Endodermal cell (in vitro differentiated cells): ENCODE measurements around the gene COL4A1. TPM values are rescaled to one million over a fixed set of nuclear protein-coding genes. Genes with fewer than 3 reads are reported as not detected.
A peak's percentile ranks its signal among the peaks of the same experiment; 100 is the strongest.

Experiments
- DNase-seq: peaks from one replicate; pipeline ENCODE4 v3.0.0-alpha.2; 2017
- H3K27ac ChIP-seq: 2 replicates; pipeline ENCODE4 v1.5.1; 2013; ENCODE audit warnings: mild to moderate bottlenecking, low read depth, low read length, moderate library complexity
- H3K27me3 ChIP-seq: 2 replicates; pipeline ENCODE4 v1.6.1; 2013; ENCODE audit warnings: mild to moderate bottlenecking, low read length, moderate library complexity; ENCODE audit not compliant: insufficient read depth, control insufficient read depth, poor library complexity, severe bottlenecking
- H3K36me3 ChIP-seq: 2 replicates; pipeline ENCODE4 v1.7.0; 2013; ENCODE audit warnings: mild to moderate bottlenecking, low read length, moderate library complexity; ENCODE audit not compliant: control insufficient read depth, insufficient read depth
- H3K4me1 ChIP-seq: one replicate; pipeline ENCODE4 v1.7.0; 2013; ENCODE audit warnings: low read length; ENCODE audit not compliant: control insufficient read depth, insufficient read depth
- H3K4me3 ChIP-seq: 2 replicates; pipeline ENCODE4 v1.5.1; 2013; ENCODE audit warnings: mild to moderate bottlenecking, low read length, moderate library complexity
- H3K9ac ChIP-seq: 2 replicates; pipeline ENCODE4 v1.6.1; 2013; ENCODE audit warnings: mild to moderate bottlenecking, low read length, moderate library complexity; ENCODE audit not compliant: poor library complexity, severe bottlenecking; ENCODE audit errors: extremely low read depth
- H3K9me3 ChIP-seq: 2 replicates; pipeline ENCODE4 v1.6.1; 2013; ENCODE audit warnings: mild to moderate bottlenecking, low read length, moderate library complexity; ENCODE audit not compliant: control insufficient read depth
- H3K27ac Mint-ChIP-seq: 2 replicates; pipeline ENCODE4 v1.8.0; 2020; ENCODE audit warnings: mixed read lengths
- H3K27me3 Mint-ChIP-seq: 2 replicates; pipeline ENCODE4 v1.8.0; 2021; ENCODE audit warnings: mild to moderate bottlenecking, mixed read lengths; ENCODE audit not compliant: insufficient read depth
- H3K36me3 Mint-ChIP-seq: 2 replicates; pipeline ENCODE4 v1.8.0; 2020; ENCODE audit warnings: low read depth, mixed read lengths
- H3K4me1 Mint-ChIP-seq: 2 replicates; pipeline ENCODE4 v1.8.0; 2020; ENCODE audit warnings: mixed read lengths
- H3K4me3 Mint-ChIP-seq: 2 replicates; pipeline ENCODE4 v1.8.0; 2020; ENCODE audit warnings: mild to moderate bottlenecking, moderate library complexity, mixed read lengths
- H3K9me3 Mint-ChIP-seq: 2 replicates; pipeline ENCODE4 v1.8.0; 2020; ENCODE audit warnings: mild to moderate bottlenecking, mixed read lengths
- WGBS, 2 experiments: methylation state at CpG; one replicate each; pipeline versions ENCODE4 v1.1.5 to v1.1.7; 2013; ENCODE audit warnings: missing lambda C conversion rate in 2 of 2, mixed read lengths in 1 of 2; ENCODE audit not compliant: insufficient coverage in 1 of 2, insufficient read length in 1 of 2; 5-methylcytosine and 5-hydroxymethylcytosine counted together
- total RNA-seq, 2 donors: library from RNA; stranded (reverse); fragmentation: NEBNext Ultra II Directional in 1 of 2; extraction: Animal tissue kit (Norgen Biotek cat#: 25700) in 1 of 2; gene quantifications; 2 replicates in 1 of 2; 3 replicates in 1 of 2; pipeline ENCODE4 v1.2.1, GENCODE V29; 2021
- TF ChIP-seq, protein P1 (sequence below): fragments of 200-600 bp; sonication (generic); conservative IDR thresholded peaks from 2 replicates; pipeline ENCODE4 v1.5.0; 2021; ENCODE audit warnings: antibody characterized with exemption, mild to moderate bottlenecking

The COL4A1 gene
- total RNA-seq, 2 donors from 2014 or later: 702 to 764 TPM

- DNase-seq: peak; percentile 85
- no peaks in the 10 kb centered on the region for H3K4me1 ChIP-seq
- no peaks in the 10 kb centered on the region for H3K27me3 ChIP-seq
- Mint-ChIP-seq H3K4me3 (no peak overlapping the region), H3K27ac (peak overlapping the region; percentile 55), H3K9me3 (no peaks in the 10 kb centered on the region), H3K4me1 (peaks cover 34% of the 10 kb centered on the region), H3K36me3 (peaks cover 37% of the 10 kb centered on the region), H3K27me3 (no peaks in the 10 kb centered on the region)
- peaks cover 31% of the 10 kb centered on the region for H3K36me3 ChIP-seq
- H3K9me3 ChIP-seq: no peaks in the 10 kb centered on the region
- H3K4me3 ChIP-seq: no peak overlapping the region
- 87 to 89% methylated on average over 7 to 8 of the region's 8 CpGs for WGBS, 2 experiments
- TF ChIP-seq, protein P1, sequence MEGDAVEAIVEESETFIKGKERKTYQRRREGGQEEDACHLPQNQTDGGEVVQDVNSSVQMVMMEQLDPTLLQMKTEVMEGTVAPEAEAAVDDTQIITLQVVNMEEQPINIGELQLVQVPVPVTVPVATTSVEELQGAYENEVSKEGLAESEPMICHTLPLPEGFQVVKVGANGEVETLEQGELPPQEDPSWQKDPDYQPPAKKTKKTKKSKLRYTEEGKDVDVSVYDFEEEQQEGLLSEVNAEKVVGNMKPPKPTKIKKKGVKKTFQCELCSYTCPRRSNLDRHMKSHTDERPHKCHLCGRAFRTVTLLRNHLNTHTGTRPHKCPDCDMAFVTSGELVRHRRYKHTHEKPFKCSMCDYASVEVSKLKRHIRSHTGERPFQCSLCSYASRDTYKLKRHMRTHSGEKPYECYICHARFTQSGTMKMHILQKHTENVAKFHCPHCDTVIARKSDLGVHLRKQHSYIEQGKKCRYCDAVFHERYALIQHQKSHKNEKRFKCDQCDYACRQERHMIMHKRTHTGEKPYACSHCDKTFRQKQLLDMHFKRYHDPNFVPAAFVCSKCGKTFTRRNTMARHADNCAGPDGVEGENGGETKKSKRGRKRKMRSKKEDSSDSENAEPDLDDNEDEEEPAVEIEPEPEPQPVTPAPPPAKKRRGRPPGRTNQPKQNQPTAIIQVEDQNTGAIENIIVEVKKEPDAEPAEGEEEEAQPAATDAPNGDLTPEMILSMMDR: peak; percentile 79
- no peak overlapping the region for H3K9ac ChIP-seq
- H3K27ac ChIP-seq: no peak overlapping the region
Measured at GRCh38 chr13:110352735-110353134, 45.8 kb upstream of the COL4A1 start.

GRCh38 chr13:110351636-110352420 lies 44.9 kb upstream of the COL4A1 start:
- 96 to 100% methylated on average over 2 to 5 of the region's 6 CpGs for WGBS, 2 experiments
- no peaks in the 10 kb centered on the region for H3K27me3 ChIP-seq
- peaks cover 28% of the 10 kb centered on the region for H3K36me3 Mint-ChIP-seq
- no peaks in the 10 kb centered on the region for H3K4me1 ChIP-seq
- DNase-seq: no peak
- H3K27ac ChIP-seq: no peak overlapping the region
- H3K9me3 Mint-ChIP-seq: no peaks in the 10 kb centered on the region
- no peak overlapping the region for H3K27ac Mint-ChIP-seq
- H3K9me3 ChIP-seq: no peaks in the 10 kb centered on the region
- H3K36me3 ChIP-seq: peaks cover 29% of the 10 kb centered on the region
- no peak overlapping the region for H3K4me3 ChIP-seq
- H3K4me3 Mint-ChIP-seq: no peak overlapping the region
- H3K27me3 Mint-ChIP-seq: no peaks in the 10 kb centered on the region
- TF ChIP-seq, protein P1: no peak
- peaks cover 34% of the 10 kb centered on the region for H3K4me1 Mint-ChIP-seq
- H3K9ac ChIP-seq: no peak overlapping the region

- H3K9ac ChIP-seq: no peak overlapping the region
- peaks cover 21% of the 10 kb centered on the region for H3K36me3 Mint-ChIP-seq
Measured at GRCh38 chr13:110350509-110350908, 43.6 kb upstream of the COL4A1 start.

More at GRCh38 chr13:110350509-110350908, 43.6 kb upstream of the COL4A1 start:
- Mint-ChIP-seq H3K9me3 (no peaks in the 10 kb centered on the region), H3K4me3 (no peak overlapping the region), H3K27me3 (no peaks in the 10 kb centered on the region), H3K4me1 (peaks cover 33% of the 10 kb centered on the region), H3K27ac (no peak overlapping the region)
- no peak for DNase-seq
- Histone ChIP-seq H3K4me3 (no peak overlapping the region), H3K27me3 (no peaks in the 10 kb centered on the region), H3K4me1 (no peaks in the 10 kb centered on the region), H3K9me3 (no peaks in the 10 kb centered on the region), H3K27ac (no peak overlapping the region), H3K36me3 (peaks cover 33% of the 10 kb centered on the region)
- 93 to 100% methylated on average over 3 of the region's 3 CpGs for WGBS, 2 experiments
- TF ChIP-seq, protein P1: no peak
